Activated CD8-positive, alpha-beta T cell treated with anti-CD3 and anti-CD28 coated beads for 36 hours (primary cell): ENCODE results near the gene MCF2L. TPM values are rescaled to one million over a fixed set of nuclear protein-coding genes. Genes with fewer than 3 reads are reported as not detected.
"Not testable (repeated sequence)": the region's sequence is repeated elsewhere in the genome, so short reads cannot be mapped to it uniquely, and the experiment has no call there.

ENCODE experiments used
- ATAC-seq: fragments of 200-7000 bp; cut with Tn5 transposase; one replicate; pipeline ENCODE4 v1.10.0; 2021; ENCODE audit warnings: mild to moderate bottlenecking, moderate library complexity
- CTCF ChIA-PET: fragments of 350-600 bp; sonication (Branson Sonifier 250); formaldehyde crosslinking; loops from one replicate; lab custom pipeline; 2021; ENCODE audit warnings: antibody characterized with exemption; lab: Charles Lee
- POLR2A ChIA-PET: fragments of 350-600 bp; sonication (Branson Sonifier 250); formaldehyde crosslinking; loops from one replicate; lab custom pipeline; 2021; ENCODE audit warnings: antibody characterized with exemption; lab: Charles Lee
- DNase-seq: peaks from one replicate; pipeline ENCODE4 v3.0.0-alpha.2; 2020
- H3K27ac Mint-ChIP-seq: one replicate; pipeline ENCODE4 v1.8.0; 2021; ENCODE audit warnings: mild to moderate bottlenecking, mixed read lengths
- H3K27me3 Mint-ChIP-seq: one replicate; pipeline ENCODE4 v1.8.0; 2021; ENCODE audit warnings: mixed read lengths
- H3K36me3 Mint-ChIP-seq: one replicate; pipeline ENCODE4 v1.8.0; 2021; ENCODE audit warnings: low read depth, mixed read lengths
- H3K4me1 Mint-ChIP-seq: one replicate; pipeline ENCODE4 v1.8.0; 2021; ENCODE audit warnings: low read depth, mixed read lengths
- H3K4me3 Mint-ChIP-seq: one replicate; pipeline ENCODE4 v1.8.0; 2021; ENCODE audit warnings: mild to moderate bottlenecking, moderate library complexity, mixed read lengths
- H3K9me3 Mint-ChIP-seq: one replicate; pipeline ENCODE4 v1.8.0; 2021; ENCODE audit warnings: mixed read lengths
- CTCF ChIP-seq: fragments of 200-600 bp; IDR thresholded peaks from one replicate; pipeline ENCODE4 v1.8.0; 2022; ENCODE audit warnings: antibody characterized with exemption, mild to moderate bottlenecking
- intact Hi-C: fragments of 100-400 bp; cut with micrococcal nuclease; formaldehyde crosslinking; loops from one replicate; pipeline ENCODE4 v1.10.0; 2022
- total RNA-seq, 2 experiments: library from RNA; stranded (reverse); gene quantifications; one replicate each; pipeline ENCODE4 v1.2.3, GENCODE V29; 2021

The MCF2L gene
- total RNA-seq, 2 experiments from 2014 or later: 7.6 to 8.9 TPM

GRCh38 chr13:113029487-113030258, 60.7 kb downstream of the MCF2L start:
- POLR2A ChIA-PET: interaction anchor here (0.7 kb wide), 1 partner anchor 344 kb away, joined by 3 read pairs; no protein-coding TSS in a partner anchor
- intact Hi-C loops: loop anchor here (2.0 kb wide), 1 partner anchor 87 kb away; no protein-coding TSS in a partner anchor
- Mint-ChIP-seq H3K27ac (no peak overlapping the region), H3K4me1 (no peaks in the 10 kb centered on the region), H3K27me3 (no peaks in the 10 kb centered on the region), H3K36me3 (no peaks in the 10 kb centered on the region), H3K4me3 (no peak overlapping the region), H3K9me3 (no peaks in the 10 kb centered on the region)
- peak; percentile 89 for ATAC-seq
- peak; percentile 73 for DNase-seq
- CTCF ChIA-PET: interaction anchor here (0.6 to 3.5 kb wide), 19 partner anchors 11 to 190 kb away, joined by 3 to 27 read pairs (median 3); partner anchors contain the start of gene MCF2L
- peak; percentile 96 for TF ChIP-seq CTCF

DNA sequence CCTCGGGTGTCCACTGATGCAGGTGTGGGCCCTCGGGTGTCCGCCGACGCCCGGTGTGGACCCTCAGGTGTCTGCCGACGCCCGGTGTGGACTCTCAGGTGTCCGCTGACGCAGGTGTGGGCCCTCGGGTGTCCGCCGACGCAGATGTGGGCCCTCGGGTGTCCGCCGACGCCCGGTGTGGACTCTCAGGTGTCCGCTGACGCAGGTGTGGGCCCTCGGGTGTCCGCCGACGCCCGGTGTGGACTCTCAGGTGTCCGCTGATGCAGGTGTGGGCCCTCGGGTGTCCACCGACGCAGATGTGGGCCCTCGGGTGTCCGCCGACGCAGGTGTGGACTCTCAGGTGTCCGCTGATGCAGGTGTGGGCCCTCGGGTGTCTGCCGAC, 61.2 kb downstream of the MCF2L start:
- intact Hi-C loops, POLR2A ChIA-PET, DNase-seq, H3K9me3 Mint-ChIP-seq, ATAC-seq, H3K4me3 Mint-ChIP-seq, H3K36me3 Mint-ChIP-seq, H3K27me3 Mint-ChIP-seq, H3K27ac Mint-ChIP-seq, H3K4me1 Mint-ChIP-seq: not testable (repeated sequence)
- CTCF ChIA-PET: interaction anchor here (0.6 to 2.0 kb wide), 8 partner anchors 18 to 163 kb away, joined by 3 to 8 read pairs (median 3); no protein-coding TSS in a partner anchor

- no peak overlapping the region for H3K27ac Mint-ChIP-seq
- TF ChIP-seq CTCF: no peak
- no peaks in the 10 kb centered on the region for H3K27me3 Mint-ChIP-seq
- H3K36me3 Mint-ChIP-seq: no peaks in the 10 kb centered on the region
- no peaks in the 10 kb centered on the region for H3K4me1 Mint-ChIP-seq
- POLR2A ChIA-PET: no interaction called here
- intact Hi-C loops: no loop called here
- CTCF ChIA-PET: interaction anchor here (1.7 kb wide), 1 partner anchor 88 kb away, joined by 7 read pairs; no protein-coding TSS in a partner anchor
- H3K9me3 Mint-ChIP-seq: no peaks in the 10 kb centered on the region
- no peak for DNase-seq
- no peak for ATAC-seq
- H3K4me3 Mint-ChIP-seq: no peak overlapping the region
Observed at GRCh38 chr13:113031465-113031864, 62.5 kb downstream of the MCF2L start.

DNA sequence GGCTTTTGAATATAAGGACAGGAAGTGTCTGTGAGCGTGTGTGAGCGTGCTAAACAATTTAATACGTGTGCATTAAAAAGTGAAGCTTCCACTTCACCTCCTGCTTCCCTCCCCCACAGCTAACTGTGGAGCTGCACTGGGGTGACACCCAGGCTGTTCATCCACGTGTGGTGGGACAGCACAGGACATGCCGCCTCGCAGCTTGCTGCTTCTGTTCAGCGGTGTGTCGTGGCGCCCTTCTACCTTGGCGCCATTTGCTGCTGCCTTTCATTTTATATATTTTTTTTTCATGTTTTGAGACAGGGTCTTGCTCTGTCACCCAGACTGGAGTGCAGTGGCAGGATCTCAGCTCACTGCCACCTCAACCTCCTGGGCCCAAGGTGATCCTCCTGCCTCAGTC, 63.3 kb downstream of the MCF2L start:
- ChIA-PET POLR2A (no interaction called here), CTCF (interaction anchor here (0.7 to 1.0 kb wide), 2 partner anchors 8 to 38 kb away, joined by 3 read pairs; no protein-coding TSS in a partner anchor)
- H3K4me3 Mint-ChIP-seq: no peak overlapping the region
- H3K36me3 Mint-ChIP-seq: no peaks in the 10 kb centered on the region
- H3K9me3 Mint-ChIP-seq: no peaks in the 10 kb centered on the region
- no peak for ATAC-seq
- intact Hi-C loops: no loop called here
- no peaks in the 10 kb centered on the region for H3K27me3 Mint-ChIP-seq
- no peak overlapping the region for H3K27ac Mint-ChIP-seq
- H3K4me1 Mint-ChIP-seq: no peaks in the 10 kb centered on the region
- DNase-seq: no peak
- TF ChIP-seq CTCF: no peak

GRCh38 chr13:113033054-113033850, 64.2 kb downstream of the MCF2L start:
- no peaks in the 10 kb centered on the region for H3K36me3 Mint-ChIP-seq
- CTCF ChIA-PET: interaction anchor here (1.0 kb wide), 1 partner anchor 9 kb away, joined by 3 read pairs; no protein-coding TSS in a partner anchor
- no peak for TF ChIP-seq CTCF

More at GRCh38 chr13:113033054-113033850, 64.2 kb downstream of the MCF2L start:
- no peak for DNase-seq
- H3K27me3 Mint-ChIP-seq: no peaks in the 10 kb centered on the region
- ATAC-seq: no peak
- no peaks in the 10 kb centered on the region for H3K9me3 Mint-ChIP-seq
- no peaks in the 10 kb centered on the region for H3K4me1 Mint-ChIP-seq
- intact Hi-C loops: no loop called here
- no peak overlapping the region for H3K4me3 Mint-ChIP-seq
- H3K27ac Mint-ChIP-seq: no peak overlapping the region
- POLR2A ChIA-PET: no interaction called here
